ENCODE results near the gene INTS1. TPM values are rescaled to one million over a fixed set of nuclear protein-coding genes. Genes with fewer than 3 reads are reported as not detected.

INTS1 gene
- total and polyA plus RNA-seq, 2 of the 4 experiments (the other 2 are of a cell fraction): 9.3 to 40.1 TPM

DNA sequence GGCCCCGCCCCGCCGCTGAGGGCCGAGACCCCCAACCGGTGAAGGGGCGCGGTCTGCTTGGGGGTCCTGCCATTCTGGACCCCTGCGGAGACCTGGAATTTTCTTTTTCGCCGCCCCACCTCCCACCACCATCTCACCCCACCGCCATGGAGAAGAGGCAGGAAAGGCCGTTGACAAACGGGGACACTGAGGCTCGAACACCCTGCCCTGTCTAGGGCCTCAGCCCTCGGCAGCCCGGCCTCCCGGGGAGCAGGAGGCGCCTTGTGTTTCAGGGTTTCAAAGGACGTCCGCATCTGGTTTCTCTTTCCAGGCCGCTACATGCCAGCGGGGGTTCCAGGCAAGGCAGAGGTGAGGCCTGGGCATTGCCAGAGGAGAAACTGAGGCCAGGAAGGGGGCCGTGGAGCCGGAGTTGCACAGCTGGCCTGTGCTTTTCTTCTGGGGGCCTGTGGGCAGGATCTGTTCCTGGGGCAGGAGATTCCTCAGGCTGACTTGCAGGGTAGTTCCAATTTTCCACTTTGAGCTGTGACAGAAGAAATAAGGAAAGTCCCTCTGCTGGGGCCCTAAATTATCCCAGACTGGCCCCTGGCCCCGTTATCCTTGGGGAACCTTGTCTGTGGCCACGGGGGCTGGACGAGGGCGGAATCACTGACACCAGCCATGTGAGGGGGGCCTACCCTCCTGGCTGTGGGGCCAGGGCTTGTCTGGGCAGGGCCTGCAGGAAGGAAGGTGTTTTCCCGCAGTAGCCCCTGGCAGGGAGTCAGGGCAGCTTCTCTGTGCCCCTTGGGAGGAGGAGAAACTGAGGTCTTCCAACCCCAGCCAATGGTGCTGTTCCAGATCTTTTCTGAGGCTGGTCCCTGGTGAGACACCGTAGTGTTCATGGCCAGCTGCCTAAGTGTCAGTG is 44.0 kb downstream of the INTS1 start:
- ChIA-PET CTCF (interaction anchor here (1.4 kb wide), 1 partner anchor 14 kb away, joined by 8 read pairs; no protein-coding TSS in a partner anchor), POLR2A (ENCODE audit: unreplicated experiment) (interaction anchor here (0.6 kb wide), 1 partner anchor 300 kb away, joined by 5 read pairs; no protein-coding TSS in a partner anchor)
- 18% methylated on average over 18 of the region's 30 CpGs; no CpG with 5 or more reads in 1 of the 2 experiments for WGBS, 2 experiments (ENCODE audit: extremely low coverage in 2 of 2, insufficient read length in 1 of 2)
- Histone ChIP-seq H3K27me3 (ENCODE audit: control insufficient read depth, insufficient read depth, low read length) (no peaks in the 10 kb centered on the region), H2BK5ac (ENCODE audit: low read depth, low read length, poor library complexity, severe bottlenecking) (peak overlapping the region; percentile 6), H3K14ac (replicated peaks; ENCODE audit: low read depth, low read length) (peak overlapping the region; percentile 22), H3K56ac (ENCODE audit: extremely low read depth, insufficient read depth, low read length) (peak overlapping the region; percentile 28; the same call in 1 of the 2 replicates), H3K23ac (ENCODE audit: low read depth, low read length) (peak overlapping the region; percentile 16; the same call in 1 of the 2 replicates), H3K4me2 (ENCODE audit: low read depth, low read length) (peak overlapping the region; percentile 62), H3K79me1 (ENCODE audit: low read depth in 1 of 2, low read length in 2 of 2) (peaks cover 0 to 46% of the 10 kb centered on the region in 2 experiments; a peak in 3 of 4 replicates), H2AFZ (replicated peaks; ENCODE audit: low read length, poor library complexity) (peak overlapping the region; percentile 90), H2BK15ac (ENCODE audit: low read depth, low read length) (no peak overlapping the region; the same call in 2 of the 3 replicates), H3K4me3 (ENCODE audit: insufficient read depth, low read depth, low read length) (peak overlapping the region; percentile 41), H3K9me1 (ENCODE audit: insufficient read depth, low read length) (peaks cover 12% of the 10 kb centered on the region), H4K8ac (ENCODE audit: low read depth in 2 of 2, low read length in 2 of 2) (peak overlapping the region; percentile 82 to 85; a peak in 3 of 4 replicates), H3K4ac (ENCODE audit: low read depth, low read length) (peak overlapping the region; percentile 55), H3K36me3 (ENCODE audit: control insufficient read depth, insufficient read depth, low read length) (no peaks in the 10 kb centered on the region), H2AK9ac (replicated peaks; ENCODE audit: low read depth, low read length, poor library complexity) (peak overlapping the region; percentile 96), H4K91ac (ENCODE audit: insufficient read depth, low read depth, low read length) (peak overlapping the region; percentile 32; the same call in 1 of the 2 replicates), H2BK120ac (ENCODE audit: low read depth, low read length) (peak overlapping the region; percentile 58), H3K18ac (ENCODE audit: low read depth, low read length) (peak overlapping the region; percentile 12), H3K9ac (ENCODE audit: low read depth, low read length) (peak overlapping the region; percentile 10; the same call in 1 of the 2 replicates), H2BK20ac (ENCODE audit: low read depth, low read length) (no peak overlapping the region), H3K4me1 (ENCODE audit: control insufficient read depth, insufficient read depth, low read length) (peaks cover 29% of the 10 kb centered on the region), H4K5ac (ENCODE audit: low read depth, low read length) (peak overlapping the region; percentile 39), H2AK5ac (ENCODE audit: low read depth, low read length) (peak overlapping the region; percentile 86), H4K20me1 (ENCODE audit: insufficient read depth, low read length) (peaks cover 26% of the 10 kb centered on the region), H3K9me3 (ENCODE audit: control insufficient read depth, insufficient read depth, low read length) (no peaks in the 10 kb centered on the region), H3K27ac (ENCODE audit: insufficient read depth, low read length) (peak overlapping the region; percentile 58)
- dilution Hi-C loops (cut with HindIII; ENCODE audit: low sequenced_read_pairs, unreplicated experiment) (no loop called here), in situ Hi-C loops (cut with MboI; ENCODE audit: low sequenced_read_pairs) (no loop called here), intact Hi-C loops (cut with micrococcal nuclease) (no loop called here)
- ATAC-seq (ENCODE audit: low read depth) (no peak), DNase-seq (no peak)
- BruUV-seq (replicated peaks): no TSS peak
- TF ChIP-seq MAFK (IDR thresholded peaks at IDR 0.05; ENCODE audit: low read depth, low read length) (no peak), SMC3 (IDR thresholded peaks at IDR 0.05; ENCODE audit: low read depth, low read length) (no peak), POLR2A (IDR thresholded peaks at IDR 0.05; ENCODE audit: low read depth, low read length) (no peak), MXI1 (IDR thresholded peaks at IDR 0.05; ENCODE audit: borderline replicate concordance, low read depth, low read length) (no peak), RAD21 (IDR thresholded peaks at IDR 0.05; ENCODE audit: low read length) (no peak), RCOR1 (IDR thresholded peaks at IDR 0.05; ENCODE audit: insufficient replicate concordance, low read length) (no peak), BHLHE40 (IDR thresholded peaks at IDR 0.05; ENCODE audit: low read depth, low read length) (no peak), MAZ (IDR thresholded peaks at IDR 0.05; ENCODE audit: borderline replicate concordance, low read depth, low read length) (no peak), FOS (IDR thresholded peaks at IDR 0.05; ENCODE audit: low read depth, low read length) (no peak), NFE2L2 (IDR thresholded peaks at IDR 0.05; ENCODE audit: low read depth, low read length) (no peak)
- TF ChIP-seq, protein P1, sequence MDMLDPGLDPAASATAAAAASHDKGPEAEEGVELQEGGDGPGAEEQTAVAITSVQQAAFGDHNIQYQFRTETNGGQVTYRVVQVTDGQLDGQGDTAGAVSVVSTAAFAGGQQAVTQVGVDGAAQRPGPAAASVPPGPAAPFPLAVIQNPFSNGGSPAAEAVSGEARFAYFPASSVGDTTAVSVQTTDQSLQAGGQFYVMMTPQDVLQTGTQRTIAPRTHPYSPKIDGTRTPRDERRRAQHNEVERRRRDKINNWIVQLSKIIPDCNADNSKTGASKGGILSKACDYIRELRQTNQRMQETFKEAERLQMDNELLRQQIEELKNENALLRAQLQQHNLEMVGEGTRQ (IDR thresholded peaks at IDR 0.05; ENCODE audit: low read depth, low read length): no peak
- TF ChIP-seq, protein P2, sequence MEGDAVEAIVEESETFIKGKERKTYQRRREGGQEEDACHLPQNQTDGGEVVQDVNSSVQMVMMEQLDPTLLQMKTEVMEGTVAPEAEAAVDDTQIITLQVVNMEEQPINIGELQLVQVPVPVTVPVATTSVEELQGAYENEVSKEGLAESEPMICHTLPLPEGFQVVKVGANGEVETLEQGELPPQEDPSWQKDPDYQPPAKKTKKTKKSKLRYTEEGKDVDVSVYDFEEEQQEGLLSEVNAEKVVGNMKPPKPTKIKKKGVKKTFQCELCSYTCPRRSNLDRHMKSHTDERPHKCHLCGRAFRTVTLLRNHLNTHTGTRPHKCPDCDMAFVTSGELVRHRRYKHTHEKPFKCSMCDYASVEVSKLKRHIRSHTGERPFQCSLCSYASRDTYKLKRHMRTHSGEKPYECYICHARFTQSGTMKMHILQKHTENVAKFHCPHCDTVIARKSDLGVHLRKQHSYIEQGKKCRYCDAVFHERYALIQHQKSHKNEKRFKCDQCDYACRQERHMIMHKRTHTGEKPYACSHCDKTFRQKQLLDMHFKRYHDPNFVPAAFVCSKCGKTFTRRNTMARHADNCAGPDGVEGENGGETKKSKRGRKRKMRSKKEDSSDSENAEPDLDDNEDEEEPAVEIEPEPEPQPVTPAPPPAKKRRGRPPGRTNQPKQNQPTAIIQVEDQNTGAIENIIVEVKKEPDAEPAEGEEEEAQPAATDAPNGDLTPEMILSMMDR (conservative IDR thresholded peaks at IDR 0.05; ENCODE audit: low read depth, low read length): no peak
- TF ChIP-seq, protein P3, sequence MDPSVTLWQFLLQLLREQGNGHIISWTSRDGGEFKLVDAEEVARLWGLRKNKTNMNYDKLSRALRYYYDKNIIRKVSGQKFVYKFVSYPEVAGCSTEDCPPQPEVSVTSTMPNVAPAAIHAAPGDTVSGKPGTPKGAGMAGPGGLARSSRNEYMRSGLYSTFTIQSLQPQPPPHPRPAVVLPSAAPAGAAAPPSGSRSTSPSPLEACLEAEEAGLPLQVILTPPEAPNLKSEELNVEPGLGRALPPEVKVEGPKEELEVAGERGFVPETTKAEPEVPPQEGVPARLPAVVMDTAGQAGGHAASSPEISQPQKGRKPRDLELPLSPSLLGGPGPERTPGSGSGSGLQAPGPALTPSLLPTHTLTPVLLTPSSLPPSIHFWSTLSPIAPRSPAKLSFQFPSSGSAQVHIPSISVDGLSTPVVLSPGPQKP (IDR thresholded peaks at IDR 0.05; ENCODE audit: borderline replicate concordance, low read depth, low read length): no peak

Data from IMR-90 (cell line).